Measurements from ENCODE around the gene ZNF678.

ZNF678 gene

DNA sequence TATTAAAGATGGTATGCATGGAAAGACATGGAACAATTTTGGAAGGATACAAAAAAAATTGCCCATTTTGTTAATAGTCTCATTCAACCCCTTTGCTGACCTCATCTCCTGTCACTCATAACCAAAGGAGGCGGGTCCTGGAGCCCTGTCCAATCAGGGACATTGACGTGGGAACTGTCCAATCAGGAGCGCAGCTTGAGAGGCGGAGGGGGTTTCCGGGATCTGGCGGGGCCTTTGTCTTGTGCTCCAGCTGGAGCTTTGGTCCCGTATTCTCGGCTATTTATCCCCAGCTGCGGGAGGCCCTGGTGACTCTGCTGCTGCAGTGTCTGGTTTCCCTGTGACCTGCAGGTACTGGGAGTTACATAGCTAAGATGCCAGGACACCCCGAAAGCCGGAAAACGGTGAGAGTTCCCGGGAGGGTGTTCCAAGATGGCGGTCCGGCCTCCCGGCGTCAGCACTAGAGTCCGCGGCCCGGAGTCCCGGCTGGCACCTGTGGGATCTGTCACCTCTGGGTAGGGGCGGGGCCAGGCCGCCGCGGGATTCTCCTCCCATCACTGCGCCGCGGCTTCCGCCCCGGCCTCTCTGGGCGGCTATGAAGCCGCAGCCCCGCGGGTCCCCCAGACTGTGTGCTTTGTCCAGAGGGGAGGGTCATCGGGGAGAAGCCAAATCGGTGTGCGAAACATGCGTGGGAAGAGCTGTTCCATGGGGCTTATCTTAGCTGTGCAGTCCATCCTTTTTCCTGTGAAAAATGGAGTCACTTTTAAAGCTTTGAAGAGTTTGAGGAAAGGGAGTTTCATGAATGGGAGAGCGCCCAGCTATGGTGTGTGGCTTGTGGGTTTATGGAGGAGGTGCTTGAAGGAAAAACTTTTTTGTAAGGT lies at the start of gene ZNF678:
TSS of gene ZNF678 (plus strand) at position 233 of the 878 bp plus-strand sequence. CDS start 87,436 bp downstream, outside the sequence.
- DNase-seq (ENCODE audit: low spot score): peak; percentile 100

DNA sequence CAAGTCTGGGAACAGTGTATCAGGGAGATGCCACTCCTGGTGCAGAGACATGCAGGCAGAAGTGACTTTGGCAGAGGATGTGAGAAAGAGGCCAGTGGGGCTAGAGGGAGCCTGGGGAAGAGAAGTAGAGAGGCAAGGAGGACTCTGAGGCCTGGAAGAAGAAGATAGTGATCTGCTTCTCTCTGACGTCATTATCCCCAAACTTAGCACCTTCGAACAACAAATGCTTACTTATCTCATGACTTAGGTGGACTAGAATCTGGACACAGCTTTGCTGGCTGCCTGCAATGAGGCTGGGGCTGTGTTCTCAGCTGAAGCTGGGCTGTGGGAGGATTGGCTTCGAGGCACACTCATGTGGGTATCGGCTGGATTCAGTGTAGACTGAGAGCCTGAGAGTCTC lies 44.5 kb upstream of the ZNF678 start:
- no peak for DNase-seq (ENCODE audit: low spot score)

DNA sequence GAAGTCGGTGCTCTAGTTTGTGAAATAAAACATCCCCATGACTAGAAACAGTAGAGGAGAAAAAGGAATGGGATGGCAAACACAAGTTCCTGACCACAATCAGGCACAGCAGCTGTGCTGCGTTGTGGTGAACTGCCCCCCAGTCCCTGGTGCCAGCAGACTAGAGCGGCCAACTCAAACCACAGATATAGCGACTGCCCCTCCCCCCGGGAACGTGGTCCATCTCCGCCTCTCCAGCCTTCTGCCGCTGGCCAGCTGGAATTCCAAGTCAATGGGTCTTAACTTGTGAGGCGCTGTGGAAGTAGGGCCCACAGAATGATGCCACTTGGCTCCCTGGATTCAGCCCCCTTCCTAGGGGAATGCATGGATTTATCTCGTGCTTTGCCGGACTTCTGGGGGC lies 41.6 kb upstream of the ZNF678 start:
- DNase-seq (ENCODE audit: low spot score): no peak

DNA sequence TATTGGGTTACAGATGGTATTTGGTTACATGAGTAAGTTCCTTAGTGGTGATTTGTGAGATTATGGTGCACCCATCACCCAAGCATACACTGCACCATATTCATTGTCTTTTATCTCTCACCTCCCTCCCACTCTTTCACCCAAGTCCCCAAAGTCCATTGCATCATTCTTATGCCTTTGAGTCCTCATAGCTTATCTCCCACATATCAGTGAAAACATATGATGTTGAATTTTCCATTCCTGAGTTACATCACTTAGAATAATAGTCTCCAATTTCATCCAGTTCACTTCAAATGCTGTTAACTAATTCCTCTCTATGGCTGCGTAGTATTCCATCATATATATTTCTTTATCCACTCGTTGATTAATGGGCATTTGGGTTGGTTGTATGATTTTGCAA lies 36.8 kb upstream of the ZNF678 start:
- no peak for DNase-seq (ENCODE audit: low spot score)

GRCh38 chr1:227532019-227532619 lies 31.2 kb upstream of the ZNF678 start:
- no peak for DNase-seq (ENCODE audit: low spot score)

DNA sequence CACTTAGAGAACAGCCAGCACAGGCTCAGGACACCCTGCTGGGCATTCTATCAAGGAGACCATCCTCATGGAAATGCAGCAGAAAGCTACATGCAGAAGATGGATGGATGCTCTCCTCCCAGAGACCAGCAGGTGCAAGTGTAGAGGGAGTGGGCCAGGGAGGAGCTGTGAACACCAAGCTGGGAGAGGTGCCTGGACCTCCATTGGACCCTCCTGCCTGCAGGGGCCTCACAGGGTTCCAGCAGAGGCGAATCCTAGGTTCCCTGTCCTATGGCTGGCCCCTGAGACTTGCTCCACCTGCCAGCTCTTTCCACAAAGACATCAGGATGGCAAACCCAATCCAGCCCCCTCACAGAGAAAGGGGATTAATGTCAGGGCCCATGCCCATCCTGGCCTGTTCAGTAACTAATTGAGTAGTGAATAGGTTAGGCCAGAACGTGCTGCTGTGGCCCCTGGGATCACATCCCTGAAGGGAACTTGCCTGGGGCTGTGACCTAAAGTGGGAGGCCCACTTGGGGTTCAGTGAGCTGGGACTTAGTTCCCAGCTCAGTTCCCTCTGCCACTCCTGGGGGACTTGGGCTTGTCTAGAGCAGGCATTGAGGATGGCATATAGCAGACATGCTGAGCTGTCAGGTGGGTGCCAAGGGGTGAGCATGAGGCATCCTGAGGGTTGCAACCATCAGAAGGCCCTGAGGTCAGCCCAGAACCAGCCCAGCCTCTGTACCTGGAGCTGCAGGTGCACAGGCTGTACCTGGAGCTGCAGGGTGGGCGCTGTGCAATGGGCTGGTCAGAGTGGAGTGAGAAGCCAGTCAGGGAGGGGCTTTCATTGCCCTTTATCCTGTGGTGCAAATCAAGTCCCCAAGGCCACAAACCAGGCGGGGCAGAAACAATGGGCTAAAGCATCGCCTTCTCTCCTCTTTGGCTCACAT lies 22.9 kb upstream of the ZNF678 start:
- DNase-seq (ENCODE audit: low spot score): no peak

GRCh38 chr1:227541129-227541528 lies 22.2 kb upstream of the ZNF678 start:
- DNase-seq (ENCODE audit: low spot score): no peak

DNA sequence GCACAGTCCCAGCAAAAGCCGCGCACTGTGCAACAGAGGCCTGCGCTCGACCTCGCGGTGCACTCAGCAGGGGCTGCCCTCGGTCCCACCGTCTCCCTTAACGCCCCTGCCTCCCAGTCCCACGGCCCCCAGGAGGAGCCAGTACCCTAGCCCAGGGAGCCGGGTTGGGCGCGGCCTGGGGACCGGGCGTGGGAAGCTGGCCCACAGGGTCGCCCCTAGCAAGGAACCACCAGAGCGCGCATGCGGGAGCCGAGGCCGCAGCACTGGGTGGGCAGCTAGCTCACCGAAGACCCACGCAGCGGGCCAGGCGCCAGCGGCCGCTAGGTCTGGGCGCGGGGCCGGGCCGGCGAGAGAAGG lies 21.6 kb upstream of the ZNF678 start:
- peak; percentile 4 for DNase-seq (ENCODE audit: low spot score)

DNA sequence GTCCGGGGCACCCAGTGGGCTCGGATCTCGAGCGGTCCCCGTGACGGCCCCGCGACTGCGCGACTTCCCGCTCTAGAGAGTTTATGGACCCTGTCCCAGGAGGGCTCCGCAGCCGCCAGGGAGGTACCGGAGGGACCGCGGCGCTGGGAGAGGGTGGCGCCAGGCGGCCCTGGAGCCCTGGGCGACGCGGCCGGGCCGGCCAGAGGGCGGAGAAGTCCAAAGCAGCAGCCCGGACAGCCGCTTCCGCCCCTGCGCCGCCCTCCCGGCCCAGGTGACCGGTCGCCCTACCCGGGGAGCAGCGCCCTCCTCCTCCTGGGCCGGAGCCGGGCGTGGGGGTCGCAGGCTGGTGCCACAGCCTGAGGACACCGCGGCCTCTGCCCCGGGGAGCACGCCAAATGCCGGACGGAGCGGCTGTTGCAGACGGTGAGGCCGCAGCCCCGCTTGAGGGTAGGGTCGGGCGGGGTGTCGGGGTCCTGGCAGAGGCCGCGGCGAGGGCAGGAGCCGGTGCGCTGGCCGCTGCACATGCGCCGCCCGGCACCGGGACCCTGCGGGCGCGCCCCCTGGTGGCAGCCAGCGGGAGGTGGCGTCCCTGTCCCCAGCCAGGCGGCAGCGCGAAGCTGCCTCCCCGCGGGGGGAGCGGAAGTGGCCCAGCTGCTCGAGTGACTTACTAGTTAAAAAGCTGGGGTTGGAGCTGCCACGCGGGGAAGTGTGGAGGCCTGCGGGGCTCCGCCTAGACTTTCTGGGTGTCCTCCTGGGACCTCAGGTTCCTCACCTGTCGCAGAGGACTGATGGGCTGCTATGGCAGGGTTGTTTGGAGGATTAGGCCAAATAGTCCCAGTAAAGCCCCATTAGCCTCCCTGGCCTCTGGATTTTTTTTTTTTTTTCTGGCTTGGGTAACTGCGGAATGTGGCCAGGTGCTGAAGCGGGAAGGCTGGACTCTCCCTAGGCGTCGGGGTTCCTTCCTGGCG lies 20.9 kb upstream of the ZNF678 start:
- peak; percentile 94 for DNase-seq (ENCODE audit: low spot score)

DNA sequence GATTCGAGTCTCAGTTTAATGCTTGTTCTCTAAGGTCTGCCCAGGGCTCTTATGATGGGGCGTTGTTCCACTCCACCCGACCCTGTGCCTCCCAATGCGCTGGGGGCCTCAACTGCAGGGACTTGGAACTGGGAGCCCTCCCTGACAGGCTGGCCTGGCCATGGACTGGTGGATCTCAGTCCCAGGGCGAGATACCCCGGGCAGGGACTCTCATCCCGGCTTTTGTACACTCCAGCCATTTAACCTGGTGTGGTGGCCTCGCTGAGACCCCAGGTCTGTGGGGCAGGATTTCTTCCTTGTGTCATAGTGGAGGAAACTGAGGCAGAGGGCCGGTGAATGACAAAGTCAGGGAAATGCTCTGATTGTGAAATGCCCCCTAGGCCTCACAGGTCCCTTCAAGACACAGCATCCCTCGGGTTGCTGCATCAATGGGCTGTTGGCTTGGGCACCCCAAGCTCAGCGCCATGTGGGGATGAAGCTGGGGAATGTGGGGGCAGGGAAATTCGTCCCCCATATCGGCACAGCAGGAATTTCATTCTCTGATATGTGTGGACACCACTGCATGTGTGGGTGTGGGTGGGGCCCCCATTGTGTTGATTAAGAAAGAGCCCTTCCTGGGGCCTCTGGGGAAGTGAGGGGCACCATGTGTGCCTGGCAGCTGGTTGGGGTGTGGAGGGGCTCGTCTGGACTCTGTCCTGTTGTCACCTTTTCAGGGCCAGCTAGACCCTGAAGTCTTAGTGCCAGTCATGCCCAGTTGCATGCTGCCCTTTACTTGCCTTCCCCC lies 19.9 kb upstream of the ZNF678 start:
- no peak for DNase-seq (ENCODE audit: low spot score)

DNA sequence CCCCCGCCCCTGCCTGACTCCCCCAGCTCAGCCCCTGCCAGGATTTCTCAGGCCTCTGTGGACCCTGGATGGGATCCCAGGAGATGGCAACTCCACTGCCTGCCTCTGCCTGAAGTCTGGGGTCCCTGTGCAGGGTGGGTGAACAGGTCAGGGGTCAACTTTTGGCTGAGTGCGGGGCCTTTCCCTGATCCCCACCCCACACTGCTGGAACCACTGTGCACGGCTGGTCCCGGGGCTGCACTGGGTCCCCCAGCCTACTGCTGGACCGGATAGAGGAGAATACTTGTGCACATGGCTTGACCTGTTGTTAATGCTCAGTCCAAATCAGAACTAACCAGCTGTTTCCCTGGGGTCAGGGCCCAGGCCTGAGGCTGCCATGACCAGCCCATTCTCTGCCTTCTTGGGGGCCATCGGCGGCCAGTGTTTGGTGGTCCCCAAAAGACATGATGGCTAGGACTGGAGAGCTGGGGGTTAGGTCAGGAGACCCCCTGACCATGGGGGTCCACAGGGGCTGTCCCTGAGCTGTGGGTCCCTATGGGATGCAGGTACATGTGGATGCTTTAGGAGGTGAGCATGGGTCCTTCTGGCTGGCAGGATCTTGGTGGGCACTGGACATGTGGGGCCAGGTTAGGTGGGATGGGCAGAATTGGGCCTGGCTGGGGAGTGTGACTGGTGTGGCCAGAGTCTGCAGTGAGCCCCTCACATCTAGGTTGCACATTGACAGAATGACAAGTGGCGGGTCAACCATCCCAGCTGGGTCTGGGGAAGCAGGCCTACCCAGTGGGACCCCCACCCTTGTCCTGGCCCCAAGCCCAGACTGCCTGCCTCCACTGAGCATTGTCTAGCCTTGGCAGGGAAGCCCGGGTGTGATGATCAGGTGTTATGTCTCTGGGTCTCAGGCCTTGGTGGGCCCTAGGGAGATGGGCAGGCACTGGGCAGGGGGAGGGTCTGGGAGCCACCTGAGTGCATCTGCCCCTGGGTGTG lies 19.0 kb upstream of the ZNF678 start:
- DNase-seq (ENCODE audit: low spot score): no peak

GRCh38 chr1:227545361-227545760 lies 18.0 kb upstream of the ZNF678 start:
- DNase-seq (ENCODE audit: low spot score): no peak

DNA sequence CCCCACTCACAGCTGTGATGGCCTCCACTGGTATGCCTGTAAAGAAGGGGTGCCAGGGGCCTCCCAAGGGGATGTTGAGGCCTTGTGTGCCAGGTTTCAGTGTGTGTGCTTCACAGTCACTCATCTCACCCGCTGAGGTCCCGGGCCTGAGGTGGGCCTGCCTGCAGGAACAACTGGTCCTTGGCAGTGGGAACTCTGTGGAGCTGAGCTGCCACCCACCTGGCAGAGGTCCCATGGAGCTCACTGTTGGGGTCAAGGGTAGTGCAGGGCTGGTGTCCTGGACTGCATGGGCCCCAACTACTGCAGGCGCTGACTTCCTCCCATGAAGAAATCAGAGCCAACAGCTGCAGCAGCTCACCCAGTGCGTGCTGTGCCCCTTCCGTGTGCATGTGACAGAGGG lies 17.3 kb upstream of the ZNF678 start:
- DNase-seq (ENCODE audit: low spot score): no peak

GRCh38 chr1:227546598-227547309 lies 16.6 kb upstream of the ZNF678 start:
- DNase-seq (ENCODE audit: low spot score): no peak

DNA sequence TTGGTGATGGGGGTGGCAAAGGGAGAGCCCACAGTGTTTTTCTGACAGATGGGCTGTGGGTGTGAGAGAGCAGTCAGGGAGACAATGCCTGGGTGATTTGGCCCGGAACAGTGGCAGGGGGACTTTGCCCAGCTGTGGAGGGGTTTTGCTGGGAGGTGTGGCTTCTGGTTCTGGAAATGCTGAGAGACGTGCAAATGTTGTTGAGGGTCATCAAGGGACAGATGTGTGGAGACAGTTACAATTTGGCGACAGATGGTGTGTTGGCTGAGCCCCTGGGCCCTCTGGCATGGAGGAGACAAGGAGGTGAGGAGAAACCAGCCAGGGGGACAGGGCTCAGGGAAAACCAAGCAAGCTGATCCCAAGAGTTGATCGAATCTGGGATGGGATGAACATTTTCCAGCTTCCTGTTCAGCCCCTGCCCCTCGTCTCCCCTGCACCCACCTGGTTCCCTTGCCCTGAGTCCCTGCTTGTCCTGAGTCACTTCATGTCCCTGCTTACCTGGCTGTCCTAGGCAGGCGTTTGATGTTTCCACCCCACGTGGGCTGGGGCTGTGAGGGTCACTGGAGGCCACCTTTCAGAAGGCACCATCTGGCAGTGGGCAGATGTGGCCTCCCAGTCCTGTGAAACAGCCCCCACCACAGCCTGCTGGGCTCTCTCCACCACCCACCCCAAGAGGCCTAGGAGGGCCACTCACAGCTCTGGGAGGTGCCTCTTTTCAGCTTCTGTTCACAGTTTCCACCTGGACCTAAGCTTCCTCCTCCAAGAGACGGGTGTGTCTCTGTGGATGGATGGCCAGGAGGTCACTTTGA lies 15.8 kb upstream of the ZNF678 start:
- no peak for DNase-seq (ENCODE audit: low spot score)

DNA sequence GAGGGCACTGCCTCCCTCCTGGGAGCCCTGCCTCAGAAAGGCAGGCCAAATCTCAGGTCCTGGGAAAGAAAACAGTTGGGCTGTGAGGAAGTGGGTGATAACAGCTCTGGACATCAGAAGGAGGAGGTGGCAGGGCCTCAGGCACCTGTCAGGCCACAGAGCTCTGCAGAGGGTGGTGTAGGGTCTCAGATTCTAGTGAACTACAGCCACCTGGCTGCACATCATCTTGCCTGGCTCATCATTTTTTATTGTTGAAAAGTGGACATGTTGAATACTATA lies 15.3 kb upstream of the ZNF678 start:
- no peak for DNase-seq (ENCODE audit: low spot score)

- no peak for DNase-seq (ENCODE audit: low spot score)
Measured at GRCh38 chr1:227548448-227548847, 14.9 kb upstream of the ZNF678 start.

- no peak for DNase-seq (ENCODE audit: low spot score)
Measured at GRCh38 chr1:227549892-227550291, 13.5 kb upstream of the ZNF678 start.
